K562 (cell line): ENCODE measurements around the gene CDK4. TPM values are rescaled to one million over a fixed set of nuclear protein-coding genes. Genes with fewer than 3 reads are reported as not detected.

Experiments
- CSDE1 ChIP-seq, 2 experiments: fragments of 450-650 bp; IDR thresholded peaks; 2 replicates each; pipeline ENCODE4 v1.6.1; 2016; ENCODE audit warnings: mild to moderate bottlenecking in 1 of 2
- E2F6 ChIP-seq, 2 experiments: IDR thresholded peaks; 2 replicates each; pipeline ENCODE4 v1.6.1; 2011; ENCODE audit warnings: borderline replicate concordance in 1 of 2, control low read depth in 1 of 2, low read depth in 1 of 2, low read length in 1 of 2, mild to moderate bottlenecking in 1 of 2, mixed read lengths in 1 of 2, moderate library complexity in 1 of 2; ENCODE audit not compliant: insufficient read depth in 1 of 2, insufficient read length in 1 of 2, poor library complexity in 1 of 2, severe bottlenecking in 1 of 2; ENCODE audit errors: extremely low read depth in 1 of 2
- FOXK2 ChIP-seq, 2 experiments: fragments of 450-650 bp; IDR thresholded peaks in 1 of 2; conservative IDR thresholded peaks in 1 of 2; 2 replicates each; pipeline ENCODE4 v1.6.1; 2016; ENCODE audit warnings: low read depth in 2 of 2, mild to moderate bottlenecking in 1 of 2
- MLX ChIP-seq, 2 experiments: fragments of 450-650 bp in 1 of 2; sonication (generic) in 1 of 2; formaldehyde crosslinking; conservative IDR thresholded peaks; 2 replicates each; pipeline versions ENCODE4 v1.4.0 to v1.8.1; 2020 to 2022; ENCODE audit warnings: mild to moderate bottlenecking in 1 of 2, missing genetic modification reagents in 1 of 2
- NFRKB ChIP-seq: fragments of 450-650 bp; IDR thresholded peaks from 2 replicates; pipeline ENCODE4 v1.6.1; 2016; ENCODE audit warnings: low read depth
- NFYB ChIP-seq: IDR thresholded peaks from 2 replicates; pipeline ENCODE4 v1.6.1; 2011; ENCODE audit warnings: mild to moderate bottlenecking, moderate library complexity; ENCODE audit not compliant: insufficient read length; ENCODE audit errors: extremely low read depth
- OTX1 ChIP-seq: fragments of 450-650 bp; formaldehyde crosslinking; IDR thresholded peaks from 2 replicates; pipeline ENCODE4 v1.4.0; 2022; ENCODE audit warnings: mild to moderate bottlenecking
- PHB ChIP-seq: fragments of 250-450 bp; sonication (Bioruptor Pico); IDR thresholded peaks from 2 replicates; pipeline ENCODE4 v1.5.0; 2021
- PREB ChIP-seq: sonication (generic); formaldehyde crosslinking; IDR thresholded peaks from 2 replicates; pipeline ENCODE4 v1.8.1; 2023; ENCODE audit warnings: mild to moderate bottlenecking, missing genetic modification reagents
- RAD51 ChIP-seq: fragments of 450-650 bp; IDR thresholded peaks from 2 replicates; pipeline ENCODE4 v1.7.1; 2016; ENCODE audit warnings: low read depth, mild to moderate bottlenecking, borderline replicate concordance
- RFX7 ChIP-seq: fragments of 250-450 bp; sonication (Bioruptor Pico); IDR thresholded peaks from 2 replicates; pipeline ENCODE4 v1.5.1; 2021; ENCODE audit warnings: mild to moderate bottlenecking
- RNF219 ChIP-seq: fragments of 250-450 bp; sonication (Bioruptor Pico); IDR thresholded peaks from 2 replicates; pipeline ENCODE4 v1.5.0; 2022; ENCODE audit warnings: mild to moderate bottlenecking
- SMAD3 ChIP-seq: fragments of 450-650 bp; formaldehyde crosslinking; conservative IDR thresholded peaks from 2 replicates; pipeline ENCODE4 v1.4.0; 2020; ENCODE audit warnings: mild to moderate bottlenecking
- ZBTB49 ChIP-seq: sonication (generic); formaldehyde crosslinking; IDR thresholded peaks from 2 replicates; pipeline ENCODE4 v1.8.0; 2022; ENCODE audit warnings: missing genetic modification reagents, mild to moderate bottlenecking, borderline replicate concordance
- ZFP36 ChIP-seq: fragments of 150-350 bp; IDR thresholded peaks from 2 replicates; pipeline ENCODE4 v1.6.1; 2018; ENCODE audit warnings: low read length, low read depth; ENCODE audit not compliant: partially characterized antibody
- ZNF239 ChIP-seq: fragments of 250-450 bp; sonication (Bioruptor Pico); IDR thresholded peaks from 2 replicates; pipeline ENCODE4 v1.4.0; 2020; ENCODE audit warnings: mild to moderate bottlenecking
- ZNF668 ChIP-seq: fragments of 250-450 bp; sonication (Bioruptor Pico); IDR thresholded peaks from 2 replicates; pipeline ENCODE4 v1.8.0; 2022; ENCODE audit warnings: mild to moderate bottlenecking, inconsistent platforms
- polyA plus RNA-seq, 8 experiments: library from polyadenylated mRNA; depleted of rRNA in 4 of 8; stranded (reverse) in 5 of 8; unstranded in 3 of 8; fragments of >200 nt; fragmentation: Nextera tagmentation in 2 of 8; fragmentation: Illumina TruSeq in 1 of 8; extraction: Ambion mirVana in 2 of 8; extraction: Trizol in 1 of 8; gene quantifications; 2 replicates each; pipeline versions ENCODE4 v1.2.1 to v1.2.3, GENCODE V29; 2011 to 2014; ENCODE audit warnings: inconsistent platforms in 1 of 8, missing spikeins in 1 of 8
- total RNA-seq, 7 experiments: library from RNA; depleted of rRNA in 6 of 7; stranded (reverse); fragments of >200 nt in 6 of 7; fragmentation: Illumina TruSeq in 2 of 7; extraction: Trizol in 2 of 7; gene quantifications; 2 replicates each; pipeline versions ENCODE4 v1.2.1 to v1.2.3, GENCODE V29; 2011 to 2021; ENCODE audit warnings: low replicate concordance in 1 of 7

Gene CDK4
- total and polyA plus RNA-seq, 9 of the 15 experiments (the other 6 are each of a cell fraction or from before 2014, with no cell fraction given), result 37.8 to 436 (median 238) TPM

GRCh38 chr12:57744777-57745484, 7.2 kb downstream of the CDK4 start, which contains the start of gene TSPAN31 (continued):
- no peak for TF ChIP-seq ZFP36
- TF ChIP-seq FOXK2 (conservative IDR thresholded peaks at IDR 0.05 in 1 of 2, IDR thresholded peaks at IDR 0.05 in 1 of 2; ENCODE audit: low read depth in 2 of 2), result no peak; a peak in 1 of 4 replicates
- TF ChIP-seq CSDE1 (IDR thresholded peaks at IDR 0.05), result 0 out of 4 replicates have a peak, but pooled peaks of 1 of the 2 experiments have one; percentile 27
- 0 out of 2 replicates have a peak, but pooled peaks have one; percentile 3 for TF ChIP-seq RFX7
- no peak for TF ChIP-seq RNF219 (CRISPR knock-in tag)
- no peak for TF ChIP-seq SMAD3 (CRISPR knock-in tag)
- TF ChIP-seq NFRKB, result peak; percentile 64; the same call in 1 of the 2 replicates
- TF ChIP-seq NFYB, result peak; percentile 94
- TF ChIP-seq ZNF239 (CRISPR knock-in tag), result no peak
- 0 out of 2 replicates have a peak, but pooled peaks have one; percentile 13 for TF ChIP-seq PHB
- no peak for TF ChIP-seq ZNF668 (CRISPR knock-in tag)
- no peak for TF ChIP-seq ZBTB49
- TF ChIP-seq PREB (CRISPR knock-in tag), result no peak
- peak; percentile 62; the same call in 1 of the 2 replicates for TF ChIP-seq OTX1 (CRISPR knock-in tag)
- TF ChIP-seq MLX (CRISPR knock-in tag; conservative IDR thresholded peaks at IDR 0.05), result peak in 1 of 2 experiments; percentile 20; a peak in 1 of 4 replicates
- no peak for TF ChIP-seq RAD51
- no peak for TF ChIP-seq E2F6 (IDR thresholded peaks at IDR 0.05; ENCODE audit: borderline replicate concordance in 1 of 2, extremely low read depth in 1 of 2, insufficient read depth in 1 of 2, insufficient read length in 1 of 2, low read depth in 1 of 2, low read length in 1 of 2, poor library complexity in 1 of 2, severe bottlenecking in 1 of 2)
